Peyer's patch (tissue), 4 donors: Measurements from ENCODE around the gene ZSWIM5. TPM values are rescaled to one million over a fixed set of nuclear protein-coding genes. Genes with fewer than 3 reads are reported as not detected.
"Not testable (repeated sequence)": the region's sequence is repeated elsewhere in the genome, so short reads cannot be mapped to it uniquely, and the experiment has no call there.

Experiments used
- DNase-seq, 3 donors: peaks; one replicate each; pipeline ENCODE4 v3.0.0-alpha.2; 2017 to 2019
- H3K27ac ChIP-seq, 4 donors: fragments of 200-600 bp; sonication (generic); one replicate each; pipeline ENCODE4 v1.5.1; 2016 to 2019
- H3K27me3 ChIP-seq, 2 donors: fragments of 200-600 bp; sonication (generic); one replicate each; pipeline ENCODE4 v1.5.1; 2019
- H3K36me3 ChIP-seq, 3 donors: fragments of 200-600 bp; sonication (generic); one replicate each; pipeline ENCODE4 v1.5.1; 2016 to 2019
- H3K4me1 ChIP-seq, 4 donors: fragments of 200-600 bp; sonication (generic); one replicate each; pipeline ENCODE4 v1.5.1; 2016 to 2019
- H3K4me3 ChIP-seq, 4 donors: fragments of 200-600 bp; sonication (generic); 1 replicate in 3 of 4; 2 replicates in 1 of 4; pipeline ENCODE4 v1.5.1; 2016 to 2019; ENCODE audit warnings: mild to moderate bottlenecking in 1 of 4
- H3K9me3 ChIP-seq, 4 donors: fragments of 200-600 bp; sonication (generic); one replicate each; pipeline ENCODE4 v1.5.1; 2016 to 2019; ENCODE audit warnings: mild to moderate bottlenecking in 1 of 4
- POLR2A ChIP-seq, 2 donors: fragments of 450-650 bp; IDR thresholded peaks; one replicate each; pipeline ENCODE4 v1.5.1; 2017; ENCODE audit warnings: antibody characterized with exemption in 2 of 2, mild to moderate bottlenecking in 2 of 2, moderate library complexity in 2 of 2
- total RNA-seq, 4 donors: library from RNA; depleted of rRNA; stranded (reverse); fragments of >200 nt; gene quantifications; one replicate each; pipeline ENCODE4 v1.1.0, GENCODE V29; 2016
- TF ChIP-seq, protein P1 (sequence below), 6 experiments: fragments of 450-650 bp in 4 of 6; fragments of 200-600 bp in 2 of 6; sonication (generic) in 1 of 6; IDR thresholded peaks; one replicate each; pipeline ENCODE4 v1.5.1; 2017 to 2019; ENCODE audit warnings: antibody characterized with exemption in 6 of 6, mild to moderate bottlenecking in 3 of 6, moderate library complexity in 1 of 6

Gene ZSWIM5
- 10 to 100 TPM in 3 of 4 donors, 1 to 10 TPM in 1; 8.3 to 16.5 (median 13.4) TPM for total RNA-seq

DNA sequence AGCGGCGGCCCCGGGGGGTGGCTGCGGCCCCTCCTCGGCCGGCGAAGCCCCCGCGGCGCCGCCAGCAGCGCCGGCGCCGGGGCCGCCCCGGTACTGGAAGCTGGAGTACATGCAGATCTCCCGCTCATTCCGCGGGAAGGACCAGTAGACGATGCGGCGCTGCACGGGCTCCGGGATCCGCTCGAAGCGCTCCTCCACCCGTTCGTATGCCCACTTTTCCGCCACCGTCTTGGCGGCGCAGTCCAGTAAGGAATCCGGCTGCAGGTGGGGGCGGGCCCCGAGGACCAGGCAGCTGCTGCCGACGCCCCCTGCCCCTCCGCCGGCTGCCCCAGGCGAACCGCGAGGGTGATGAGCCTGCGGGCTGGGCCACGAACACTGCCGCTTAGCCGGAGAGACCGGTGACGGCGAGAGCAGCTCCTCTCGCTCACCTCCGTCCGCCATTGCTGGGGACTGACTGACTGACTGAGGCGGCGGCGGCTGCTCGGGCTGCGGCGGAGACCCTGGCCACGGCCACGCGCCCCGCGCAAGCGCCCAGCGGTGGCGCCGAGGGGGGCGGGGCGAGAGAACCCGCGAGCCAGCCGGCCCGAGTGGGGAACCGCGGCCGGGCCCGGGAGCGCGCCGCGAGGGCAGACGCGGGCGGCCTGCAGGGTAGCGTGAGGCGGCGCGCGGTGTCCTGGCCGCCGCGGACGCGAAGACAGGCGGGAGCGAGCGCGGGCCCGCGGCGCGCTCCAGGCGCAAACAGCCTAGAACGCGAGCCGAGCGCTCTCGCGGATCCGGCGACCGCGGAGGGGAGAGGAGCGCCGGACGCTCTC, at the start of gene ZSWIM5:
Gene ZSWIM5, minus strand, starts transcription at position 696 of the 812 bp plus-strand sequence. Its CDS starts 255 bp downstream, at position 441.
- peak within 1 kb of the TSS; percentile 70 to 87 (median 83) for H3K4me3 ChIP-seq
- peak within 1 kb of the TSS; percentile 69 to 92 (median 86) for H3K27ac ChIP-seq
- H3K9me3 ChIP-seq: no peaks in the 10 kb centered on the region
- peak; percentile 68 to 84 (median 83) for DNase-seq
- H3K27me3 ChIP-seq: no peaks in the 10 kb centered on the region
- TF ChIP-seq POLR2A (IDR thresholded peaks at IDR 0.05): peak; percentile 34 to 68
- TF ChIP-seq, protein P1, sequence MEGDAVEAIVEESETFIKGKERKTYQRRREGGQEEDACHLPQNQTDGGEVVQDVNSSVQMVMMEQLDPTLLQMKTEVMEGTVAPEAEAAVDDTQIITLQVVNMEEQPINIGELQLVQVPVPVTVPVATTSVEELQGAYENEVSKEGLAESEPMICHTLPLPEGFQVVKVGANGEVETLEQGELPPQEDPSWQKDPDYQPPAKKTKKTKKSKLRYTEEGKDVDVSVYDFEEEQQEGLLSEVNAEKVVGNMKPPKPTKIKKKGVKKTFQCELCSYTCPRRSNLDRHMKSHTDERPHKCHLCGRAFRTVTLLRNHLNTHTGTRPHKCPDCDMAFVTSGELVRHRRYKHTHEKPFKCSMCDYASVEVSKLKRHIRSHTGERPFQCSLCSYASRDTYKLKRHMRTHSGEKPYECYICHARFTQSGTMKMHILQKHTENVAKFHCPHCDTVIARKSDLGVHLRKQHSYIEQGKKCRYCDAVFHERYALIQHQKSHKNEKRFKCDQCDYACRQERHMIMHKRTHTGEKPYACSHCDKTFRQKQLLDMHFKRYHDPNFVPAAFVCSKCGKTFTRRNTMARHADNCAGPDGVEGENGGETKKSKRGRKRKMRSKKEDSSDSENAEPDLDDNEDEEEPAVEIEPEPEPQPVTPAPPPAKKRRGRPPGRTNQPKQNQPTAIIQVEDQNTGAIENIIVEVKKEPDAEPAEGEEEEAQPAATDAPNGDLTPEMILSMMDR (IDR thresholded peaks at IDR 0.05): peak in 1 of 6 experiments; percentile 27
- H3K36me3 ChIP-seq: no peaks in the 10 kb centered on the region
- H3K4me1 ChIP-seq: peaks cover 0 to 17% (median 5%) of the 10 kb centered on the region in 4 donors

DNA sequence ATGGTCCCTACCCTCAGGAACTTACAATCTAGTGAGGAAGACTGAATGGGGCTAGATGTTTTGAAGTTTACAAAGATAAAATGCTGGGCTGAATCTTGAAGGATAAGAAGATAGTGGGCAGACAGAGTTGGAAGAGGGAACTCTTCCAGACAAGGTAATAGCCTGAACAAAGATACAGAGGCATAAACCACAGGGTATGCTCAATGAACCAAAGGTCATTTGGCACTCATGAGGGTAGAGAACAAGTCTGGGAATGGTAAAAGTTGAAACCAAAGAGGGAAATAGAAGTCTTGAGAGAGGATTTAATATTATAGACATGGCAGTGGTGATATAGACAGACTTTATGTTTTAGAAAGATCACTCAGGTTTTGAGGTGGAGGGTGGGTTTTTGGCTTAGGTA, 48.1 kb upstream of the ZSWIM5 start:
- no peaks in the 10 kb centered on the region for H3K27me3 ChIP-seq
- peaks cover 0 to 17% (median 6%) of the 10 kb centered on the region in 4 donors for H3K9me3 ChIP-seq
- no peak overlapping the region for H3K27ac ChIP-seq
- H3K4me3 ChIP-seq: no peak overlapping the region
- TF ChIP-seq, protein P1 (IDR thresholded peaks at IDR 0.05): no peak
- TF ChIP-seq POLR2A (IDR thresholded peaks at IDR 0.05): no peak
- DNase-seq: no peak
- no peaks in the 10 kb centered on the region for H3K4me1 ChIP-seq
- no peaks in the 10 kb centered on the region for H3K36me3 ChIP-seq

DNA sequence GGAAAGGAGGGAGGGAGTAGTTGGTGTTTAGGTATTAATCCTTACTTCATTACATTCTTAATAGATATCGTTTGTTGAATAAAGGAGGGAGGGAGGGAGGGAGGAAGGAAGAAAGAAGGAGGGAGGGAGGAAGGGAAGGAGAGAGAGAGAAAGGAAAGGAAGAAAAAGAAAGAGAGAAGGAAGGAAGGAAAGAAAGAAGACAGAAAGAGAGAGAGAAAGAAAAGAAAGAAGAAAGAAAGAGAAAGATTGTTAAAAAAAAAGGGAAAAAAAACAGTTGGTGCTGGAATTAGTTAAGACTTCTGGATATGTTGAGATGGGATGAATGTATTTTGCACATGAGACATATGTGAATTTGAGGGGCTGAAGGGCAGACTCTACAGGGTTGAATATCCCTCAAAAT, 44.1 kb upstream of the ZSWIM5 start:
- H3K27ac ChIP-seq: no peak overlapping the region
- no peaks in the 10 kb centered on the region for H3K27me3 ChIP-seq
- no peak for DNase-seq
- no peaks in the 10 kb centered on the region for H3K4me1 ChIP-seq
- TF ChIP-seq, protein P1 (IDR thresholded peaks at IDR 0.05): no peak
- TF ChIP-seq POLR2A (IDR thresholded peaks at IDR 0.05): no peak
- H3K4me3 ChIP-seq: no peak overlapping the region
- H3K9me3 ChIP-seq: no peaks in the 10 kb centered on the region
- no peaks in the 10 kb centered on the region for H3K36me3 ChIP-seq

GRCh38 chr1:45248004-45248403, 41.6 kb upstream of the ZSWIM5 start:
- not testable (repeated sequence) for H3K4me1 ChIP-seq, H3K4me3 ChIP-seq, H3K9me3 ChIP-seq, H3K27ac ChIP-seq, DNase-seq, H3K27me3 ChIP-seq, H3K36me3 ChIP-seq

- no peaks in the 10 kb centered on the region for H3K4me1 ChIP-seq
- TF ChIP-seq, protein P1 (IDR thresholded peaks at IDR 0.05): no peak
- TF ChIP-seq POLR2A (IDR thresholded peaks at IDR 0.05): no peak
- no peaks in the 10 kb centered on the region for H3K9me3 ChIP-seq
- no peaks in the 10 kb centered on the region for H3K27me3 ChIP-seq
- no peaks in the 10 kb centered on the region for H3K36me3 ChIP-seq
- DNase-seq: no peak
- H3K27ac ChIP-seq: peak overlapping the region in 1 of 4 donors; percentile 19
- no peak overlapping the region for H3K4me3 ChIP-seq
Measured at GRCh38 chr1:45246760-45247159, 40.4 kb upstream of the ZSWIM5 start.

DNA sequence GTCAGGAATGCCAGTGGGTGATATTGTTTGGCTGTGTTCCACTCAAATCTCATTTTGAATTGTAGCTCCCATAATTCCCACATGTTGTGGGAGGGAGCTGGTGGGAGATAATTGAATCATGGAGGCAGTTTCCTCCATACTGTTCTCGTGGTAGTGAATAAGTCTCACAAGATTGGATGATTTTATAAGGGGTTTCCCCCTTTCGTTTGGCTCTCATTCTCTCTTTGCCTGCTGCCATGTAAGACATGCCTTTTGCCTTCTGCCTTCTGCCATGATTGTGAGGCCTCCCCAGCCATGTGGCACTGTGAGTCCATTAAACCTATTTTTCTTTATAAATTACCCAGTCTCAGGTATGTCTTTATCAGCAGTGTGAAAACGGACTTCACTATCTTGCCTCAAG, 40.0 kb upstream of the ZSWIM5 start:
- DNase-seq, H3K36me3 ChIP-seq, H3K9me3 ChIP-seq, H3K4me1 ChIP-seq, H3K27me3 ChIP-seq, H3K4me3 ChIP-seq, H3K27ac ChIP-seq: not testable (repeated sequence)
